HEK293T (cell line): ENCODE data around the gene TMEM86B.

Experiments
- CTCF ChIA-PET: fragments of 350-600 bp; formaldehyde crosslinking; extraction: SDS; loops from one replicate; lab custom pipeline; 2021; ENCODE audit warnings: antibody characterized with exemption, inconsistent platforms; lab: Yijun Ruan, JAX
- POLR2A ChIA-PET: fragments of 350-600 bp; formaldehyde crosslinking; extraction: SDS; loops from one replicate; lab custom pipeline; 2020; ENCODE audit warnings: antibody characterized with exemption, inconsistent platforms; lab: Yijun Ruan, JAX
- DNase-seq: peaks from one replicate; pipeline ENCODE4 v3.0.0; 2012; ENCODE audit warnings: mixed read lengths; ENCODE audit errors: extremely low spot score
- ARNT ChIP-seq: fragments of 450-650 bp; IDR thresholded peaks from 2 replicates; pipeline ENCODE4 v1.6.1; 2017; ENCODE audit warnings: mild to moderate bottlenecking
- BHLHE40 ChIP-seq: fragments of 450-650 bp; IDR thresholded peaks from 2 replicates; pipeline ENCODE4 v1.6.1; 2016; ENCODE audit warnings: mild to moderate bottlenecking, moderate library complexity, borderline replicate concordance
- CTBP1 ChIP-seq: fragments of 450-650 bp; IDR thresholded peaks from 2 replicates; pipeline ENCODE4 v1.6.1; 2016; ENCODE audit warnings: borderline replicate concordance
- ELF4 ChIP-seq: fragments of 450-650 bp; IDR thresholded peaks from 2 replicates; pipeline ENCODE4 v1.6.1; 2017; ENCODE audit warnings: antibody characterized with exemption
- FOXA1 ChIP-seq: fragments of 450-650 bp; IDR thresholded peaks from 2 replicates; pipeline ENCODE4 v1.6.1; 2016; ENCODE audit warnings: mild to moderate bottlenecking
- FOXK2 ChIP-seq: fragments of 450-650 bp; IDR thresholded peaks from 2 replicates; pipeline ENCODE4 v1.6.1; 2016; ENCODE audit warnings: mild to moderate bottlenecking
- FOXM1 ChIP-seq: fragments of 450-650 bp; IDR thresholded peaks from 2 replicates; pipeline ENCODE4 v1.6.1; 2017; ENCODE audit warnings: mild to moderate bottlenecking, borderline replicate concordance
- HDGF ChIP-seq: fragments of 450-650 bp; IDR thresholded peaks from 2 replicates; pipeline ENCODE4 v1.6.1; 2017; ENCODE audit warnings: antibody characterized with exemption, borderline replicate concordance
- L3MBTL2 ChIP-seq: fragments of 450-650 bp; conservative IDR thresholded peaks from 2 replicates; pipeline ENCODE4 v1.6.1; 2016; ENCODE audit warnings: mild to moderate bottlenecking
- LEF1 ChIP-seq: fragments of 450-650 bp; IDR thresholded peaks from 2 replicates; pipeline ENCODE4 v1.6.1; 2017; ENCODE audit warnings: mild to moderate bottlenecking, borderline replicate concordance
- NFRKB ChIP-seq: fragments of 450-650 bp; IDR thresholded peaks from 2 replicates; pipeline ENCODE4 v1.6.1; 2016; ENCODE audit warnings: mild to moderate bottlenecking, moderate library complexity
- SP1 ChIP-seq: fragments of 450-650 bp; IDR thresholded peaks from 2 replicates; pipeline ENCODE4 v1.6.1; 2017
- SUZ12 ChIP-seq: fragments of 450-650 bp; IDR thresholded peaks from 2 replicates; pipeline ENCODE4 v1.6.1; 2016; ENCODE audit warnings: mild to moderate bottlenecking
- TARDBP ChIP-seq: fragments of 450-650 bp; IDR thresholded peaks from 2 replicates; pipeline ENCODE4 v1.6.1; 2016
- ZNF384 ChIP-seq: fragments of 450-650 bp; IDR thresholded peaks from 2 replicates; pipeline ENCODE4 v1.6.1; 2016
- TF ChIP-seq, protein P1 (sequence below): fragments of 450-650 bp; IDR thresholded peaks from 2 replicates; pipeline ENCODE4 v1.6.1; 2016

Gene TMEM86B

DNA sequence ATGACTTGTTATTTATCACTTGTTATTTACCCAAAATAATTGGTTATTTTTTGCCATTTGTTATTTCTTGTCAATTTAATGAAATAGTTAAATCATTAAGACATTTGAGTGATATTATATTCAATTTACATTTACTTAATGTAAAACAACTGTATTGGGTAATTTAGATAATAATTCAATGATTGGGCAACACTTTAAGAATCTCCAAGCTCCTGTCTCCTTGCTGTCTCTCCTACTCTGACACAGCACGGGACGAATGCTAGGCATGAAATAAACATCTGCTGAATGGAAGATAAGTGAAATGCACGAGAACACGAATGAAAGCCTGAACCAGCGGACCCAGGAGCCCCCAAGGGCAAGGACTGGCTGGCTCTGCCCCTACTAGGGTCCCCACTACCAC, 36.0 kb upstream of the TMEM86B start:
- CTCF ChIA-PET, result no interaction called here
- no peak for DNase-seq
- TF ChIP-seq LEF1 (no peak), SP1 (no peak), L3MBTL2 (no peak), FOXA1 (no peak), BHLHE40 (no peak), CTBP1 (no peak), TARDBP (no peak), ZNF384 (no peak), NFRKB (no peak), ELF4 (no peak), ARNT (no peak), HDGF (no peak), FOXM1 (no peak), SUZ12 (no peak), FOXK2 (no peak)
- TF ChIP-seq, protein P1, sequence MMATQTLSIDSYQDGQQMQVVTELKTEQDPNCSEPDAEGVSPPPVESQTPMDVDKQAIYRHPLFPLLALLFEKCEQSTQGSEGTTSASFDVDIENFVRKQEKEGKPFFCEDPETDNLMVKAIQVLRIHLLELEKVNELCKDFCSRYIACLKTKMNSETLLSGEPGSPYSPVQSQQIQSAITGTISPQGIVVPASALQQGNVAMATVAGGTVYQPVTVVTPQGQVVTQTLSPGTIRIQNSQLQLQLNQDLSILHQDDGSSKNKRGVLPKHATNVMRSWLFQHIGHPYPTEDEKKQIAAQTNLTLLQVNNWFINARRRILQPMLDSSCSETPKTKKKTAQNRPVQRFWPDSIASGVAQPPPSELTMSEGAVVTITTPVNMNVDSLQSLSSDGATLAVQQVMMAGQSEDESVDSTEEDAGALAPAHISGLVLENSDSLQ, result no peak
- POLR2A ChIA-PET, result no interaction called here

DNA sequence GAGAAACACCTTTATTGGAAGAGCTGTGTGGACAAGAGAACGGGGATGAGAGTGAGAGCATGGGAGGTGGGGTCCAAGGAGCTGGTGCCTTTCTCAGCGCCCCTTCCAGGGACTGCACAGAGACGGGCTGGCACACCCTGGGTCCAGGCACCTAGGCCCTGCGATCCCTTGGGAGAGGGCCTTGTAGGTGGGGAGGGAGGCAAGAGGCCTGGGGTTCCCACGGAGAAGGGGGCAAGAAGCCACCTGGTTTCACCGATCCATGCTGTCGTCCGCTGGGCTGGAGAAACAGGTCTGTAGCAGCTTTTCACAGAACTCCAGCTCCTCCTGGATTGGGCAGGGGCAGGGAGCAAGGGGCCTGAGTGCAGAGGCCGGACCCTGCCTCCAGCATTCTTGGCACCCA, 33.8 kb upstream of the TMEM86B start:
- DNase-seq, result no peak
- ChIA-PET CTCF (interaction anchor here (1.0 kb wide), 2 partner anchors 39 to 102 kb away, joined by 3 read pairs; no protein-coding TSS in a partner anchor), POLR2A (no interaction called here)
- TF ChIP-seq CTBP1 (no peak), ARNT (no peak), BHLHE40 (no peak), HDGF (no peak), FOXM1 (no peak), ZNF384 (no peak), L3MBTL2 (no peak), SUZ12 (no peak), FOXA1 (no peak)
- TF ChIP-seq, protein P1, result no peak

- POLR2A ChIA-PET, result interaction anchor here (1.2 to 1.5 kb wide), 2 partner anchors 9 to 15 kb away, joined by 4 to 5 read pairs; no protein-coding TSS in a partner anchor
- CTCF ChIA-PET, result interaction anchor here (1.0 kb wide), 1 partner anchor 101 kb away, joined by 3 read pairs; no protein-coding TSS in a partner anchor
- DNase-seq, result no peak
- TF ChIP-seq TARDBP, result no peak
- no peak for TF ChIP-seq FOXA1
- TF ChIP-seq FOXM1, result no peak
- TF ChIP-seq BHLHE40, result no peak
- no peak for TF ChIP-seq LEF1
- no peak for TF ChIP-seq ARNT
- TF ChIP-seq ELF4, result no peak
- no peak for TF ChIP-seq CTBP1
Measured at GRCh38 chr19:55261671-55262126, 33.1 kb upstream of the TMEM86B start.

- no peak for TF ChIP-seq FOXA1
- 0 out of 2 replicates have a peak, but pooled peaks have one; percentile 49 for TF ChIP-seq L3MBTL2
- ChIA-PET POLR2A (interaction anchor here (0.6 to 2.8 kb wide), 37 partner anchors 9 to 395 kb away, joined by 3 to 34 read pairs (median 4); partner anchors contain the start of genes BRSK1, DNAAF3, HSPBP1 and ISOC2), CTCF (interaction anchor here (0.6 to 1.1 kb wide), 3 partner anchors 22 to 113 kb away, joined by 3 to 8 read pairs (median 5); no protein-coding TSS in a partner anchor)
- no peak for DNase-seq
Measured at GRCh38 chr19:55259540-55260210, 31.1 kb upstream of the TMEM86B start.

- ChIA-PET POLR2A (interaction anchor here (0.6 to 2.8 kb wide), 37 partner anchors 9 to 395 kb away, joined by 3 to 34 read pairs (median 4); partner anchors contain the start of genes BRSK1, DNAAF3, HSPBP1 and ISOC2), CTCF (interaction anchor here (0.9 to 1.1 kb wide), 2 partner anchors 42 to 113 kb away, joined by 3 to 8 read pairs; no protein-coding TSS in a partner anchor)
- TF ChIP-seq FOXA1, result no peak
- TF ChIP-seq, protein P1, result peak; percentile 42; the same call in 1 of the 2 replicates
- peak; percentile 52; the same call in 1 of the 2 replicates for TF ChIP-seq ARNT
- no peak for TF ChIP-seq BHLHE40
- TF ChIP-seq NFRKB, result no peak
- peak; percentile 64 for TF ChIP-seq L3MBTL2
- peak; percentile 92 for TF ChIP-seq FOXM1
- peak; percentile 74; the same call in 1 of the 2 replicates for TF ChIP-seq CTBP1
- peak; percentile 64; the same call in 1 of the 2 replicates for TF ChIP-seq ELF4
- DNase-seq, result peak; percentile 99
Measured at GRCh38 chr19:55258828-55259539, 30.4 kb upstream of the TMEM86B start, which contains the start of gene PPP6R1. PPP6R1 (minus strand) TSS chr19:55259017; CDS start chr19:55247103, 11,914 bp downstream.
